Cardiac fibroblast (primary cell): Measurements from ENCODE around the gene JPH3.

Experiments
- DNase-seq, 2 donors: peaks; one replicate each; pipeline versions ENCODE4 v3.0.0 to v3.0.0-alpha.2; 2010; ENCODE audit warnings: low read depth in 2 of 2
- H3K4me3 ChIP-seq, 2 donors: replicated peaks in 1 of 2; 1 replicate in 1 of 2; 2 replicates in 1 of 2; pipeline ENCODE4 v1.5.1; 2011; ENCODE audit warnings: low read depth in 2 of 2, low read length in 2 of 2, mild to moderate bottlenecking in 2 of 2, moderate library complexity in 1 of 2
- TF ChIP-seq, protein P1 (sequence below): IDR thresholded peaks from one replicate; pipeline ENCODE4 v1.5.1; 2011; ENCODE audit warnings: low read depth, mild to moderate bottlenecking, low read length, inconsistent platforms

The JPH3 gene

DNA sequence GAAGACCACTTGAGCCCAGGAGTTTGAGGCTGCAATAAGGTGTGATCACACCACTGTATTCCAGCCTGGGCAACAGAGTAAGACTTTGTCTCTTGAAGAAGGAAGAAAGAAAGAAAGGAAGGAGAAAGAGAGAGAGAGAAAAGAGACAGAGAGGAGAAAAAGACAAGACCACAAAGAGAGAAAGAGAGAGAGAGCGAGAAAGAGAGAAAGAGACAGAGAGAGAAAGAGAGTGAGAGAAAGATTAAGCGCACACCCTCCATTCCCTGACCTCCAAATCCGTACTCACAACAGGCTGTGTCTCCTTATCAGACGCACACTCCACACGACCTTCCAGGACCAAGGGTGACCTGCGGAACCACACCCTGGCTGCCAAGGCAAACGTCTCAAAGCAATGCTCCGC is 143.9 kb downstream of the JPH3 start:
- TF ChIP-seq, protein P1, sequence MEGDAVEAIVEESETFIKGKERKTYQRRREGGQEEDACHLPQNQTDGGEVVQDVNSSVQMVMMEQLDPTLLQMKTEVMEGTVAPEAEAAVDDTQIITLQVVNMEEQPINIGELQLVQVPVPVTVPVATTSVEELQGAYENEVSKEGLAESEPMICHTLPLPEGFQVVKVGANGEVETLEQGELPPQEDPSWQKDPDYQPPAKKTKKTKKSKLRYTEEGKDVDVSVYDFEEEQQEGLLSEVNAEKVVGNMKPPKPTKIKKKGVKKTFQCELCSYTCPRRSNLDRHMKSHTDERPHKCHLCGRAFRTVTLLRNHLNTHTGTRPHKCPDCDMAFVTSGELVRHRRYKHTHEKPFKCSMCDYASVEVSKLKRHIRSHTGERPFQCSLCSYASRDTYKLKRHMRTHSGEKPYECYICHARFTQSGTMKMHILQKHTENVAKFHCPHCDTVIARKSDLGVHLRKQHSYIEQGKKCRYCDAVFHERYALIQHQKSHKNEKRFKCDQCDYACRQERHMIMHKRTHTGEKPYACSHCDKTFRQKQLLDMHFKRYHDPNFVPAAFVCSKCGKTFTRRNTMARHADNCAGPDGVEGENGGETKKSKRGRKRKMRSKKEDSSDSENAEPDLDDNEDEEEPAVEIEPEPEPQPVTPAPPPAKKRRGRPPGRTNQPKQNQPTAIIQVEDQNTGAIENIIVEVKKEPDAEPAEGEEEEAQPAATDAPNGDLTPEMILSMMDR = no peak
- no peak overlapping the region for H3K4me3 ChIP-seq
- DNase-seq = no peak
